ENCODE data around the gene RIPK1. TPM values are rescaled to one million over a fixed set of nuclear protein-coding genes. Genes with fewer than 3 reads are reported as not detected.

RIPK1 gene
- total and polyA plus RNA-seq, 9 of the 15 experiments (the other 6 are each of a cell fraction or from before 2014, with no cell fraction given) = 3.8 to 24.9 (median 17.7) TPM

GRCh38 chr6:3125815-3126214 lies 57.5 kb downstream of the RIPK1 start:
- no peaks in the 10 kb centered on the region for H4K20me1 ChIP-seq (replicated peaks; ENCODE audit: control insufficient read depth, insufficient read depth, low read length)
- TF ChIP-seq ZBED1 (IDR thresholded peaks at IDR 0.05) = no peak
- TF ChIP-seq, protein P1, sequence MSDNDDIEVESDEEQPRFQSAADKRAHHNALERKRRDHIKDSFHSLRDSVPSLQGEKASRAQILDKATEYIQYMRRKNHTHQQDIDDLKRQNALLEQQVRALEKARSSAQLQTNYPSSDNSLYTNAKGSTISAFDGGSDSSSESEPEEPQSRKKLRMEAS (CRISPR knock-in tag; IDR thresholded peaks at IDR 0.05) = peak; percentile 32; the same call in 1 of the 2 replicates
- TF ChIP-seq ZNF316 (IDR thresholded peaks at IDR 0.05) = peak; percentile 45; the same call in 1 of the 2 replicates
- TF ChIP-seq TFAM (CRISPR knock-in tag; conservative IDR thresholded peaks at IDR 0.05) = no peak
- no peak for TF ChIP-seq KDM5B (IDR thresholded peaks at IDR 0.05; ENCODE audit: insufficient replicate concordance, low read depth, low read length)
- peak; percentile 18; the same call in 1 of the 2 replicates for TF ChIP-seq ZKSCAN1 (IDR thresholded peaks at IDR 0.05; ENCODE audit: low read depth, low read length)
- TF ChIP-seq E2F6 (IDR thresholded peaks at IDR 0.05; ENCODE audit: borderline replicate concordance in 1 of 2, extremely low read depth in 1 of 2, insufficient read depth in 1 of 2, insufficient read length in 1 of 2, low read depth in 1 of 2, low read length in 1 of 2, poor library complexity in 1 of 2, severe bottlenecking in 1 of 2) = peak; percentile 18 to 43
- TF ChIP-seq SUPT5H (IDR thresholded peaks at IDR 0.05) = no peak
- peak; percentile 30; the same call in 1 of the 2 replicates for TF ChIP-seq USF1 (CRISPR knock-in tag; IDR thresholded peaks at IDR 0.05)
- H2AFZ ChIP-seq (ENCODE audit: low read depth, low read length) = no peak overlapping the region
- no peaks in the 10 kb centered on the region for H3K9me3 ChIP-seq (replicated peaks; ENCODE audit: control insufficient read depth, insufficient read depth, low read depth, low read length)
- no peak overlapping the region for H3K4me2 ChIP-seq (ENCODE audit: insufficient read depth, low read length)
- in situ Hi-C loops (cut with MboI) = loop anchor here (5.0 to 10.0 kb wide), 3 partner anchors 121 to 606 kb away; partner anchors contain the start of gene NQO2
- H3K36me3 ChIP-seq (ENCODE audit: control insufficient read depth, insufficient read depth, low read length) = no peaks in the 10 kb centered on the region
- 7% methylated on average over 2 of the region's 2 CpGs for WGBS (ENCODE audit: insufficient coverage, low coverage, missing lambda C conversion rate)
- DNase-seq (ENCODE audit: extremely low read depth in 1 of 4, low spot score in 3 of 4) (peak in 1 of 4 experiments; percentile 34), FAIRE-seq (peak; percentile 15), ATAC-seq (peak; percentile 30)
- H3K4me1 ChIP-seq (replicated peaks in 1 of 2; ENCODE audit: control insufficient read depth in 2 of 2, insufficient read depth in 2 of 2, low read length in 2 of 2) = peaks cover 8 to 9% of the 10 kb centered on the region in 2 experiments; a peak in 4 of 5 replicates
- no peaks in the 10 kb centered on the region for H3K9me1 ChIP-seq (ENCODE audit: control insufficient read depth, insufficient read depth, low read length)
- H3K27ac ChIP-seq (ENCODE audit: extremely low read depth, low read depth, low read length) = no peak overlapping the region
- BruUV-seq (replicated peaks) = no TSS peak
- intact Hi-C loops (cut with micrococcal nuclease) = loop anchor here (1.0 to 5.0 kb wide), 6 partner anchors 35 to 606 kb away; partner anchors contain the start of gene PSMG4
- no peak overlapping the region for H3K4me3 ChIP-seq
- ChIA-PET CTCF (ENCODE audit: low intra/inter-chr PET ratio) (interaction anchor here (0.6 to 2.8 kb wide), 12 partner anchors 32 to 606 kb away, joined by 3 to 22 read pairs (median 5); partner anchors contain the start of genes PSMG4 and RIPK1), POLR2A (no interaction called here)
- no peaks in the 10 kb centered on the region for H3K27me3 ChIP-seq (ENCODE audit: control insufficient read depth in 2 of 2, insufficient read depth in 2 of 2, low read length in 2 of 2)
- H3K79me2 ChIP-seq (ENCODE audit: control insufficient read depth, insufficient read depth, low read length) = no peaks in the 10 kb centered on the region
- no peak overlapping the region; a peak in 1 of 4 replicates for H3K9ac ChIP-seq (ENCODE audit: insufficient read depth in 1 of 2, low read depth in 2 of 2, low read length in 2 of 2)
